Nephron (organoid): Measurements from ENCODE around the gene TDP2.
A peak's percentile ranks its signal among the peaks of the same experiment; 100 is the strongest.
"Not testable (repeated sequence)": the region's sequence is repeated elsewhere in the genome, so short reads cannot be mapped to it uniquely, and the experiment has no call there.

ENCODE experiments used
- H3K27ac Mint-ChIP-seq, 3 experiments: 2 replicates each; pipeline ENCODE4 v1.8.0; 2020; ENCODE audit warnings: mixed read lengths in 3 of 3, mild to moderate bottlenecking in 2 of 3, moderate library complexity in 1 of 3
- H3K27me3 Mint-ChIP-seq: 2 replicates; pipeline ENCODE4 v1.8.0; 2021; ENCODE audit warnings: low read depth, mild to moderate bottlenecking, moderate library complexity, mixed read lengths
- H3K36me3 Mint-ChIP-seq: 2 replicates; pipeline ENCODE4 v1.8.0; 2020; ENCODE audit warnings: low read depth, mixed read lengths
- H3K4me1 Mint-ChIP-seq: 2 replicates; pipeline ENCODE4 v1.8.0; 2020; ENCODE audit warnings: mixed read lengths
- H3K4me3 Mint-ChIP-seq, 3 experiments: 2 replicates each; pipeline ENCODE4 v1.8.0; 2020; ENCODE audit warnings: mild to moderate bottlenecking in 3 of 3, mixed read lengths in 3 of 3, moderate library complexity in 2 of 3
- H3K9me3 Mint-ChIP-seq: 2 replicates; pipeline ENCODE4 v1.8.0; 2020; ENCODE audit warnings: mixed read lengths
- CTCF ChIP-seq, 3 experiments: fragments of 200-600 bp; sonication (generic); IDR thresholded peaks; one replicate each; pipeline ENCODE4 v1.5.0; 2021; ENCODE audit warnings: antibody characterized with exemption in 3 of 3; ENCODE audit not compliant: unreplicated experiment in 3 of 3

The TDP2 gene

GRCh38 chr6:24664046-24664987 is 2.4 kb downstream of the TDP2 start:
- Mint-ChIP-seq H3K27ac (peak overlapping the region in 2 of 3 experiments; percentile 29 to 98), H3K4me1 (peaks cover 47% of the 10 kb centered on the region), H3K27me3 (no peaks in the 10 kb centered on the region), H3K9me3 (peaks cover 9% of the 10 kb centered on the region), H3K36me3 (peaks cover 59% of the 10 kb centered on the region), H3K4me3 (peak overlapping the region; percentile 96 to 100 (median 99))
- TF ChIP-seq CTCF (IDR thresholded peaks at IDR 0.05; ENCODE audit: unreplicated experiment in 3 of 3), result no peak

- H3K4me3 Mint-ChIP-seq, result peak overlapping the region in 2 of 3 experiments; percentile 10 to 45
- H3K4me1 Mint-ChIP-seq, result peaks cover 47% of the 10 kb centered on the region
- TF ChIP-seq CTCF (IDR thresholded peaks at IDR 0.05; ENCODE audit: unreplicated experiment in 3 of 3), result no peak
- peaks cover 52% of the 10 kb centered on the region for H3K36me3 Mint-ChIP-seq
- peak overlapping the region in 1 of 3 experiments; percentile 57 for H3K27ac Mint-ChIP-seq
- peaks cover 4% of the 10 kb centered on the region for H3K9me3 Mint-ChIP-seq
- H3K27me3 Mint-ChIP-seq, result no peaks in the 10 kb centered on the region
These were observed 3.5 kb downstream of the TDP2 start for GRCh38 chr6:24663189-24663588.

- Mint-ChIP-seq H3K4me3 (no peak overlapping the region), H3K9me3 (no peaks in the 10 kb centered on the region), H3K4me1 (peaks cover 42% of the 10 kb centered on the region), H3K27me3 (no peaks in the 10 kb centered on the region), H3K36me3 (peaks cover 54% of the 10 kb centered on the region), H3K27ac (peak overlapping the region in 2 of 3 experiments; percentile 65 to 89)
- no peak for TF ChIP-seq CTCF (IDR thresholded peaks at IDR 0.05; ENCODE audit: unreplicated experiment in 3 of 3)
These were observed 4.5 kb downstream of the TDP2 start for GRCh38 chr6:24662236-24662635.

- Mint-ChIP-seq H3K36me3 (peaks cover 51% of the 10 kb centered on the region), H3K4me3 (peak overlapping the region in 1 of 3 experiments; percentile 42), H3K4me1 (peaks cover 38% of the 10 kb centered on the region), H3K27ac (peak overlapping the region; percentile 42 to 89 (median 65))
- H3K27me3 Mint-ChIP-seq, H3K9me3 Mint-ChIP-seq: not testable (repeated sequence)
These were observed 4.9 kb downstream of the TDP2 start for GRCh38 chr6:24661759-24662158.

GRCh38 chr6:24660105-24660504 is 6.6 kb downstream of the TDP2 start:
- Mint-ChIP-seq H3K4me3 (no peak overlapping the region), H3K27me3 (no peaks in the 10 kb centered on the region), H3K36me3 (peaks cover 63% of the 10 kb centered on the region), H3K4me1 (peaks cover 22% of the 10 kb centered on the region), H3K27ac (no peak overlapping the region), H3K9me3 (no peaks in the 10 kb centered on the region)
- no peak for TF ChIP-seq CTCF (IDR thresholded peaks at IDR 0.05; ENCODE audit: unreplicated experiment in 3 of 3)

GRCh38 chr6:24659561-24659960 is 7.1 kb downstream of the TDP2 start:
- H3K27ac Mint-ChIP-seq, result no peak overlapping the region
- peaks cover 60% of the 10 kb centered on the region for H3K36me3 Mint-ChIP-seq
- H3K4me3 Mint-ChIP-seq, result no peak overlapping the region
- peaks cover 17% of the 10 kb centered on the region for H3K4me1 Mint-ChIP-seq
- H3K27me3 Mint-ChIP-seq, result no peaks in the 10 kb centered on the region
- H3K9me3 Mint-ChIP-seq, result no peaks in the 10 kb centered on the region
- TF ChIP-seq CTCF (IDR thresholded peaks at IDR 0.05; ENCODE audit: unreplicated experiment in 3 of 3), result no peak
